NCI-H524 (cell line): ENCODE measurements around the gene PITRM1.

Source experiments
- DNase-seq, 2 experiments: peaks; one replicate each; lab custom pipeline; 2025; lab: John Stamatoyannopoulos, UW

Gene PITRM1

DNA sequence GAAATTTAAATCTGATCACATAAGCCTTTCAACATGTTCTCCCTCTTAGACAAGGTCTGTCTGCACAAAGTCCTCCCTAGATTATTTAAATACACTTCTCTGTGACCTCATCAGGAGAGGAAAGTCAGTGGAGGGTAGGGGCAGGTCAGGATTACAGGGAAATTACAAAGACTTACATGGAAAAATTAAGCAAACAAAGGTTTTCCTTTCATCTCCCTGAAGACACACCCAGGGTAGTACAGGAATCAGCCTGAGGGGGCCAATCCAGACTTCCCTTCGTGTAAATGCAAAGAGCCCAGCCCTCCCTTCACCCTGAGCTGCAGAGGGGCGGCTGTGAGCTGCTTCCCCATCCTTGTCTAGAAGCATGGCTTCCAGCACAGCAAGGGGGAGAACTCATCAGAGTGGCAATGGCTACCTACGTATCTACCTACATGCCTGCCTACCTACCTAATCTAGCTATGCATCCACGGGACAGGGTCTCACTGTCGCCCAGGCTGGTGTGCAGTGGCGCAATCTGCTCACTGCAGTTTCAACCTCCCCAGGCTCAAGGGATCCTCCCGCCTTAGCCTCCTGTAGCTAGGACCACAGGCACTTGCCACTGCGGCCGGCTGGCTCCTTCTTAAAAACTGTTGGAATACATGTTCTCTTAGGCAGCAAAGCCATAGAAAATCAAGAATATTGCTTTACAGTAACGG, 33.2 kb downstream of the PITRM1 start:
- DNase-seq, result no peak

DNA sequence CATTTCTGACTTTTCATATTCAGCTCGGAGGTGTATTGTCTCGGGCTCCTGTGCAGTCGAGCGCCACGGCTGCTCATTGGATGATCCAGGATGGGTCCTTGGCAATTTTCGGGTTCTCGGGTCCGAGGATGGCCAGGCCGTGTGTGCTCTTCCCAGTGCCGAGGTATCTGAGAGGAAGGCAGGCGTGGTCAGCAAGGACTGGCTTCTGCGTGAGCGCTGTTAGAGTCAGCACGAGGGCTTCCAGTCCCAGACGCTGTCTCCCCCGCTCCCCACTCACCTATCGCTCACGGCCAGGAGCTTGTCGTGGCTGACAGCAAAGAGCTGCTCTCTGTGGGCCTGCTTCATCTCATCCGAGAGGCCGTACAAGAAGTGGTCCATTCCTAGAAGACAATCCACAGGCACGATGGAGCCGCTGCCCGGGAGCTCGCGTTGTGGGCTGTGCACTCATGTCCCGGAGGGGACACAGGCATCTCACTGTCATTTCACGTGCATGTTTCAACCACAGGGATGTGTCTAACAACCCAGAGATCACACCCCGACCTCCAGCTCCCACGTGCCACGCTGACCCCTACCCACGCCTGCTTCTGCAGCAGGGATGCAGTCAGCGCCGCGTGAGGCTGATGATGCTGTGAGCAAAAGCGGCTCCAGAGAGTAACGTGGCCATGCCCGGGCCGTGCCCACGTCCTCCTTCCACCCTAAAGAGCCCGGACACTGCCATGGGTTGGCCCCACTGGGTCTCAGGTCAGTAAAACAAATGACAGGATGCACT, 34.4 kb downstream of the PITRM1 start:
- DNase-seq, result no peak

DNA sequence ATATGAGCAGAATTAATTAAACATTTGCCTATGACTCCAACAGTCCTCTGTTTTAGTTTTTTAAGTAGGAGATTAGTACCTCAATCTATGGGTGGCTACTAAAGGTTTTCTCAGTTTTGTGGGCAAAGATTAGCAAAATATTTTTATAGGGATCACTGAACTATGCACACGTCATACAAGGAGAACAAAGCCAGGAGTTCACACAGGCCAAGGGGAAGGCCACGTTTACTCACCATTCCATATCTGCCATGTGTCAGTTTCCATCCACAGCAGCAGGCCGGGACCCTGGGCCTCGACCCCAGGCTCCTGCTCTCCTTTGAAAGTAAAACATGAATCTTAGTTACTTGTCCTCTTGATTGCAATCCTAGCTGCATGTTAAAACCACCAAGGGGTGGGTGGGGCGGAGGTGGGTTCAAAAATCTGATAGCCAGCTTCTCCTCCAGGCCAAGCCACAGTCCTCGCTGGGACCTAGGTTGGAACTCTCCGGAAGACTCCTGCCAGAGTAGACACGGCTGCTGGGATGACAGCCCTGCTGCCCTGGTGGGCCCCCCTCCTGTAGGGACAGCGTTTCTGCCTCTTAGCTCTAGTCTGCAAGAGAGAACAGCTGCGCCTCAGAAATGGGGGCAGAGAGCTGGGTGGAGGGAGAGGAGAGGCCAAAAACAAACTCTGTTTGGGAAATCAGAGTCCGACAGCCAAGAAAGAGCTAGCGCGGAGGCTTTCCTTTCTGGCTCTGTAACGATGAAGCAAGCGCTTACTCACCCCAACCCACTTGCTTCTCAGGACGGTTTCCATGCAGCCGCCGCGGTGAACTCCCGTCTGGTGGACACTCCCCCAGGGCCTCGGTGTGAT, 35.6 kb downstream of the PITRM1 start:
- no peak for DNase-seq

DNA sequence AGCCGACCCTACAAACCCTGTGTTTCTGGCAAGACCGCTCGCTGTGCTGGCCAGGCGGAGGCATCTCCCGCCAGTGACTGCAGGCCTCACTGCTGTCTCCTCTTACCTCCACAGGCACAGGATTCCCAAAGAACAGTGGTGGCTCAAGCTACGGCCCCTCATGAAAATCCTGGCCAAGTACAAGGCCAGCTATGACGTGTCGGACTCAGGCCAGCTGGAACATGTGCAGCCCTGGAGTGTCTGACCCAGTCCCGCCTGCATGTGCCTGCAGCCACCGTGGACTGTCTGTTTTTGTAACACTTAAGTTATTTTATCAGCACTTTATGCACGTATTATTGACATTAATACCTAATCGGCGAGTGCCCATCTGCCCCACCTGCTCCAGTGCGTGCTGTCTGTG, 36.2 kb downstream of the PITRM1 start:
- DNase-seq, result peak in 1 of 2 experiments; percentile 3

DNA sequence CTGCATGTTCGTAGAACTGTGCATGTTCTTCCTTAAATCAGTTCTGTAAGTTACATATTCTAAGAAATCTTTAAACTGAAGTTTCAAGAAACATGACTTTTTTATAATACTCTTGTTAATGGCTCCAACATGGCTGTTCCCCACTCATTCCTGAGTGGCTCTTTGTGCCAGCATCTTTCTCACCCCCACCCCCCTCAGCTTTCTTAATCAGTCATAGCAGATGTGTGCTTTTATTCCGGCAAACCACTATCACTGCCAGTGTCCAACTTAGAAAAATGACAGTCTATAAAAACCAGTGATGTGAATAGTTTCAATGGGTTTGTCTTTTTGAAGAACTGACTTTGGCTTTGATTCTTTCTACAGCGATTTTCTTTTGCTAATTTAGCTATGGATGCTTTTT, 37.6 kb downstream of the PITRM1 start:
- no peak for DNase-seq

DNA sequence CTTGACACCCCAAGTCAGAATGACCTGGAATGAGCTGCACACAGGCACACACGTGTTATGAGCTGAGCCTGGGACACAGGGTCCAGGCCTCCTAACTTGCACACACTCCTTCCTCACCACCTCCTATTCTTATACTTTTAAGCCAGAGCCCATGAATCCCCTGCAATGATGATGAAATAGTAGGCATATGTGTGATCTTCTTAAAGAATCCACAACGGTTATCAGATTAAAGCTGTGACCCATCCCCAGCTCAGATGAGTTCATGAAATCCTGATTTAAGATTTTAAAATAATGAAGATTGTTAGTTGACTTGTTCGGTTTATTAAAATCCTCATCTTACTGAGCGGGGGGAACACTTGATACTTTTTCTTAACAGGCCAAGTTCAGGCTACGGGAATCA, 38.6 kb downstream of the PITRM1 start:
- no peak for DNase-seq

DNA sequence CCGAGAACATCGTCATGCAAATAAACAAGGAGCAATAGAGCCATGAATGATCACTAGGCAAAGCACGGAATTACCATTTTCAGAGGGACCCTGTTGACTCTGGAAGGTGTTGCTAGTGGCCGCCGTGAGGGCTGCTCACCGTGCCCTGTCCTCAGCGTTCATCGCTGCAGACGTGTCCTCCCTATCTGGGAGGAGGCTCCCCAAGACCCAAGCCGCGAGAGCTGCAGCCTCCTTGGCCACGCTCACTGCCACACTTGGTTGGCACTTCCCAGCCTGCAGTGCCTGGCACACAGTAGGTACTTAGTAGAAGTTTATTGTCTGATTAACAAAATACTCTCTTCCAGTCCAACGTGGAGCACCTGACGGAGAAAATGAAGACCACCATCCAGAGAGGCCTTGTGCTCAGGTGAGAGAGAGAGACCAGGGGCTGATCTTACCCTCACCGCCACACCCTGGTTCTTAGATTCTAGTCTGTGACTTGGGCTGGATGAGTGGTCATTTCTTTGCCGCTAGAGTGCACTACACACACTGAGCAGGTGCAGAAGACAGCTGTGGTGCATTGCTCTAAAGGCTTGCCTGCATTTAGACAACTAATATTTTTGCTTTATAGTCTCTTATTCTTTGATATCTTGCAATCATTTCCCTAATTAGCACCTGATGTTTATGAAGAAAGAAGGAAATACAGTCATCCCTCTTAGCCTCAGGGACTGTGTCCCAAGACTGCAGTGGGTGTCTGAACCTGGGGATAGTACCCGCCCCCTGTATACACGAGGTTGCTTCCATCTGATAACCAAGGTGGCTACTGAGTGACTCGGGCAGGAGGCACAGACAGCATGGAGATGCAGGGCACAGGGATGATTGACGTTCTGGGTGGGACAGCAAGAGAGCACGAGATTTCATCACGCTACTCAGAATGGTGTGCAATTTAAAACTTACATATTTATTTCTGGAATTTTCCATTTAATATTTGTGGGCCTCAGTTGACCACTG, 40.3 kb downstream of the PITRM1 start:
- DNase-seq, result no peak

DNA sequence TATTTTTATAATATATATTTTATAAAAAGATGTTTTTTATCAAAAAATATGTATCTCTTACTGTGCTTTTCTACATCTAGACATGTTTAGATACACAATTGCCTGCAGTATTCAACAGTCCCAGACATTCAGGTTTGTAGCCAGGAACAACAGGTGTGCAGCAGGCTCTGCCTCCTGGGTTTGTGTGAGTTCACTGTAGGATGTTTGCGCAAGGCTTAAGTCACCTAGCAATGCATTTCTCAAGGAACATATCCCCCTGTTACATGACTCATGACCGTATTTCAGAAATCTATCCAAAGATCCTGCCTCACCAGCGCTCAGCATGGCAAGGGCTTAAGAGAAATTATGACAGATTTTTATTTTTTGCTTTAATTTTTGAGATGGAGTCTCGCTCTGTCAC, 41.5 kb downstream of the PITRM1 start:
- DNase-seq, result no peak

DNA sequence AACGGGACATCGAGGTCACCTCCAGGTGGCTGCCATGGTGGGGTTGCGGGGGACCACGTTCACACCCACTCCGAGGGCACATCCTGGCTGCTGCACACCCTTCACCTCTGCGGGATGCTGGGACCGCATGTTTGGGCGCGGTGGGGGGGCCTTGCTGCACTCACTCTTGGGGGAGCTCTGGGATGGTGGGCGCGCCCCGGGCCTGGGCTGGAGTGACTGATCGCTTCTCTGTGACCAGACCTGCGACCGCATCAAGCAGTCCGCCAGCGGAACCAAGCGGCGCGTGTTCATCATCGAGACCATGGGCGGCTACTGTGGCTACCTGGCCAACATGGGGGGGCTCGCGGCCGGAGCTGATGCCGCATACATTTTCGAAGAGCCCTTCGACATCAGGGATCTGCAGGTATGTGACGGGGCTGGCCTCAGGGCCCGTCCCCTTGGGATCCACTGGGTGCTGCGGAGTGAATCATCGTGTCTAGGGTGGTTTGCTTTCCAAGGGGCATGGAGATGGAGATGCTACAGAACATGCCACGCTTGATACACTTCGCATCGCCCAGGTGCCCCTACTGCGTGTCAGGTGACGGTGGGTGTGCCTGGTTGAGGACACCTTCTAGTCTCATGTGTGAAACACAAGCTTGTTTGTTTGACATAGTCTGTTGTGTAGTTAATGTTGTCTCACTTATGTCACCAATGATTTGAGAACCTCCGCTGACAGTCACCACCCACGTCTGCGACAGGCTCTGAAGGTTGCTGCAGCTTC, 42.8 kb downstream of the PITRM1 start:
- DNase-seq, result no peak

DNA sequence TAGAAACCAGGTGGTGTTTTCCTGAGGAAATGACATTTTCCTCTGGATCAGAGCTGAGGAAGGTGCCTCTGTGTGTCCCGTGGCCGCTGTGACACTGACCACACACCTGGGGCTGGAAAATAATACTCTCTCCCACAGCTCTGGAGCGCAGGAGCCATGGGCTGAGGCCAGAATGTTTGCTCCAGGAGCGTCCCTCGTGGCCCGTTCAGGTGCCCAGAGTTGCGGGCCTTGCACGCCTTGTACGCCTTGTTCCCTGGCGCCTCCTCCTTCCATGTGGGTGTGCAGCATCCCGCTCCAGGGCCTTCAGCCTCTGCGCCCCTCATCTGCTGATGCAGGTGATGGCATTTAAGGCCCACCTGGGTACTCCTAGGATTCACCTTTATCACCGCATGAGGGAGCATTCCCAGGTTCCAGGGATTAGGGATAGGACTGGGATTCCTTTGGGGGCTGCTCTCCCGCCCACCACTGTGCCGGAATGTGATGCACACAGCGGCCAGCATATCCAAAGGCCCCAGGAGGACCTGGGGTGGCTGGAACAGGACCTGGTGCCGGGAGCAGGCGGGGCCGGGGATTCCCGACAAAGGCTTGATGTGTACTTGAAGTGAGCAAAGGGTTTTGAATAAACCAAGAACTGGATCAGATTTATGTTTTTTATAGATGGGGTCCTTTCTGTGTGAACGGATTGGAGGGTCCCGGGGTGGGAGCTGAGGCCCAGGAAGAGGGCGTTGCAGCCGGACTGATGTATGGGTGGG, 44.0 kb downstream of the PITRM1 start:
- no peak for DNase-seq

DNA sequence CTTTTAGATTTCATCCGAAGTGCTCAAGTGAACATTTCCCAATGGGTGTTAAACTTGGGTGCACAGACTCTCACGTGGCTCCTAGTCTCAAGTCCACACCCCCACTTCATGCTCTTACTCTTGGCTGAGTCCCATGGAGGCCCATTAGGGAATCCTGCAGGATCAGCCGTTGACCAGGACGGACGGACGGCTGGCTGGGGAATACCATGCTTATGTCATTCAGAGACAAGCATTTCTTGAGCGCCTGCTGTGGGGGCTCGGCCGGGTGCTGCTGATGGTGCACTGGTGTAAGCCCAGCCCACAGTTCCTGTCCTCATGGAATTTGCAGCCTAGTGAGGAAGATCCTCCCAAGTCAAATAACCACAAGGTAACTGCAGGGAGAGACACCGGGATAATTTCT, 44.7 kb downstream of the PITRM1 start:
- no peak for DNase-seq

DNA sequence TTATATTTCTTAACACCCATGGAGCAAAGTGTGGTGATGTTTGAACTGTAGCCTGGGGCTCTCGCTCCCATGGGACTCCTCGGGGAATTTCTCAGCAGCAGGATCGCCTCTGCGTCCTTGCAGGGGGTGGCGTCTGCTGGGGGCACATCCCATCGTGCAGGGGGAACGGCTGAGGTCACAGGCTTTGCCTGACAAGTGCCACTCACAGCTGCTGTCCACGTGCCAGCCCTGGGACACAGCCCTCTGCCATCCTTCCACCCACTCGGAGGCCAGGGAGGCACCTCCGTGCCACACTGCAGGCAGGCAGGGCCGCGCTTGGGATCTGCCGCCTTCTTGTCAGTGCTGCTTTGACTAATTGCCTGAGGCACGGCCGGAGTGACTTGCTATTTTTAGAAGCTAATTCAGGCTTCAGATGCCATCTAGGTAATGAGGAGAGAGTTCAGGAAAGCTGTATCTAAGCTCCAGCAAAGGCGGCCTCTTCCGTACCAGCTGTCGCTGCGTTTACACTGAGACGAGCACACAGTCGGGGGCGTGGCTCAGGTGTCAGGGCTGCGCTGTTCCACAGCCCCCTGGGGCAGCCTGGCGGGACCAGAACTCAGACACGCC, 45.7 kb downstream of the PITRM1 start:
- peak; percentile 76 to 83 for DNase-seq

DNA sequence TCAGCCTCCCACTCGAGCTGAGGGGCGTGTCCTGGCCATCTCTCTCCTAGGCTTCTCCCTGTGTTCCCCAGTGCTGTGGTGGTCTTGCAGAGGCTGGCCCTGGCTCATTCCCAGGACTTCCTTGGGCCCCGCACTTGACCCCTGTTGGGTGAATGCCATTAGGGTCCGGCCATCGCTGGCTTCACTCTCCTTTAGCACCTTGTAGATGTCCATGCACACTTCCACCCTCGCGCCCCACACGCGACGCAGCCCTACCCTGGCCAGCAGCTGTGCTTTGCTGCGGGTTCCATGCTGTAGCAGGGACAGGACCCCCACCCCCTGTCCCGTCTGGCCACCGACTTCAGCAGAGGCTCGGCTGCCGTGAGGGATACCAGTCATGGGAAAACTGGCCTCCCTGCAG, 46.3 kb downstream of the PITRM1 start:
- peak in 1 of 2 experiments; percentile 19 for DNase-seq

DNA sequence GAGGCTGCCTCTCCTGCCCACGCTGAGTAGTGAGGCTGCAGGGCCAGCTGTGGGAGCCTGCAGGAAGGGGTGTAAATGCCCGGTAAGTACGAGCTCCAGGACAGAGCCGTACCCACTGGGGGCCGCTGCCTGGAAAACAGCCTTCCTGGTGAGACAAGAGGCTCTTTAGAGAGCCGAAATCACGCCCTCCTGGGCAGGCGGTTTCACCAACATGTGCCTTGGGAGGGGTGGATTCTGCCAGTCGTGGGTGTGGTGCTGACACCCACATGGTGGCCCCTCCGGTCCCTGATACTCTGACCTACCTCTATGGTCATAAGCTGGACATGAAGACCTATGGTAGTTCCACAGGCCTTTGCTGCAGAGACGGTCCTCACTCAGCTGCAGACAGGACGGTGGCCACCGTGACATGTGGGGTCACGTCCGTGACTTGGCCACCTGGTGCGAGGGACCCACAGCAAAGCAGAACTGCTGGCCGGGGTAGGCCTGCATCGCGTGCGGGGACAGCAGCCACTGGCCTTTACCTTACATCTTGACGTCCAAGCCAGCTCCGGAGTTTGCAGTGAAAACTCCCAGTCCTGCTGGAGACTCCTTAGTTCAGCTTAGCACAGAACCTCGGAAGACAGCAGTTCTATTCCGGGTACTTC, 46.9 kb downstream of the PITRM1 start:
- DNase-seq, result no peak

DNA sequence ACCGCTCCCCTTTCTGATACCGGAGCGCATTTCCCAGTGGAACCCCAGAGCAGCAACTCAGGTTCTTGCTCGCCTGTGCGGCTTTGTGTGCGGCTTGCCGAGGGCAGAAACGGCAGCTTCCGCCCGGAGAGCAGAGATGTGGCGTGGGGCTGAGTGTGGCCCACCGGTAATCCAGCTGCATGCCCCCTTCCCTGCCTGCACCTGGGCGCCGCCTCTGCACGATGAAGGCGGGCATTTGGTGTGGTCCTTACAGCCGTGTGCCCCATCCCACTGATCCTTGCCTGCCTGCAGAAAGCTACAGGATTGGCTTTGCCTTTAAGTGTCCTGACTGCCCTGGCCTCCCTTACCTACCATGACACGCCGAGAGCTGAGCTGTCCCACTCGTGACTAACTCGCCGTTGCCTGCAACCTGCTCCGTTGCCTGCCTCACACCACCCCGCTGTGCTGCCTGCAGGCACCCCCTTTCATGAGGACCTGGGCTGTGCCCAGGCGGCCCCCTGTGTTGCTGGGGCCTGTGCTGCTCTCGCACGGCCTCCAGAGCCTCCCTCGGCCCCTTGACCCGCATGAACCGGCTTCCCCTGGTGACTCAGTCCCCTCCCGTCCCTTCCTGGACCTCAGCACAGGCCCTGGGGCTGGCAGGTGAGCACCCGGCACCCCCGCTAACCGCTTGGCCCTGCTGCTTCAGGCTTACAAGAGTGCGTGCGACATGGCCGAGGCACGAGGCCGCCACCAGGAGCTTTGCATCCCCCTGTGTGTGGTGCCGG, 48.0 kb downstream of the PITRM1 start:
- DNase-seq, result no peak

DNA sequence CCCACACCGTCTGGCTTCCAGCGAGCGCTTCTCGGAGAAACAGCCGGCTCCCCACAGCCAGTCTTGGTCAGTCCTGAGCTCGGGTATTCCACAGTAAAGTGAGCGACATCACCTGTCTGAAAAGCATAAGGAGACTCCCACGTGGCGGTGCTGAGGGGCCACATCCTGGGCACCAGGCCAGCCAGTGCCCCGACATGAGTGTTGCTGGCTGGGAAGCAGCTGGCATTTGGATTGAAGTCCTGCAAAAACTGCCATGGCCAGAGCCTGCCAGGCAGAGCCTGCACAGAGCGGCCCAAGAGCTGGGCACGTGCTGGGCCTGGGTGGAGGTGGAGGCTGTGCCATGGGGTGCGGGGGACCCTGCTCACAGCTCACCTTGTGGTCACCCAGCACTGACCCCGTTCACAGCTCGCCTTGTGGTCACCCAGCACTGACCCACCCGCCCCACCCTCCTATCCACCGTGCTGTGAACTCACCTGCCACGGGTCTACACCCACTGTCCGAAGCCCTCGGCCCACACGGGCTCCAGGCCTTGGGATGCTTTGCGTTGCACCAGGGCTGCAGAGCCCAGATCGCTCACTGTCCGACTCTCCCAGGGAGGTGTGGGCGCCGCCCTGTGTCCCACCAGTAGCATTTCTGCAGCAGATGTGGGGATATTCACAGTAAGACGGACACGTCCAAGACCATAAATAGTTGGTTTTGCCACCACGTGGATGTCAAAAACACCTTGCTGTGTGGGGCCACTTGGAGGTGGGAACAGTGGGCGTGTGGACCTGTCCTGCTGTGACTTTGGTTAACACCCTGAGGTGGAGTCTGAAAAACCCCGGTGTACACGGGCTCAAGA, 48.8 kb downstream of the PITRM1 start:
- peak in 1 of 2 experiments; percentile 22 for DNase-seq

DNA sequence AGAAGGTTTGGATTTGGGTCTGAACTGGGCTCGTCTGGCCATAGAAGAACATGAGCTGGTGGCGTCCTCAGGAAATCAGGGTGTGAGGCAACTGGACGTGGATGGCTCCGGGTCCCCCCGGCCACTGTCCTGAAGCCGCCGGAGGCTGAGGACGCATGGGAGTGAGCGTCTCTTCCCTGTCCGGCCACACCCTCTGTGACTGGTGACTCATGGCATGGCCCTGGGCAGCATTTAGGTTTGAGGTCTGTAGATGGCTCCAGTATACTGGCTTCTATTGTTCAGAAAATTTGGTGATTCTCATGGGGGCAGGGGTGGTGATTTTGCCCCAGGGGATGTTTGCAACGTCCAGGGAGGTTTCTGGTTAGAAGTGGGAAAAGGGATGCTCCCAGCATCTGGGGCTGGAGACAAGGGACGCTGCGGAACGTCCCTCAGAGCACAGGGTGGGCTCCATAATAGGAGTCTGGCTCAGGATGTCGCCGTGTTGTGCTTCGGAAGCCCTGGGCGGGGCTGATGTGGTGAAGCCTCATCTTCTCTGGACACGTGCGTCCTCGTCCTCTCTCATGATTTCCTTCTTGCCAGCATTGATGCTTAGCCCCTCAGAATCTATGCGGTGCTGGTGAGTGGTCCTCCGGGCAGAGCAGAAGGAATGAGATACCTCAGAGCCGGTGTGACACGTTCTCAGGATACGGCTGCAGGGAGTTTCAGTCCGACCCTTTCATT, 49.9 kb downstream of the PITRM1 start:
- DNase-seq, result no peak
